ENCODE data around the gene RALA.

DNA sequence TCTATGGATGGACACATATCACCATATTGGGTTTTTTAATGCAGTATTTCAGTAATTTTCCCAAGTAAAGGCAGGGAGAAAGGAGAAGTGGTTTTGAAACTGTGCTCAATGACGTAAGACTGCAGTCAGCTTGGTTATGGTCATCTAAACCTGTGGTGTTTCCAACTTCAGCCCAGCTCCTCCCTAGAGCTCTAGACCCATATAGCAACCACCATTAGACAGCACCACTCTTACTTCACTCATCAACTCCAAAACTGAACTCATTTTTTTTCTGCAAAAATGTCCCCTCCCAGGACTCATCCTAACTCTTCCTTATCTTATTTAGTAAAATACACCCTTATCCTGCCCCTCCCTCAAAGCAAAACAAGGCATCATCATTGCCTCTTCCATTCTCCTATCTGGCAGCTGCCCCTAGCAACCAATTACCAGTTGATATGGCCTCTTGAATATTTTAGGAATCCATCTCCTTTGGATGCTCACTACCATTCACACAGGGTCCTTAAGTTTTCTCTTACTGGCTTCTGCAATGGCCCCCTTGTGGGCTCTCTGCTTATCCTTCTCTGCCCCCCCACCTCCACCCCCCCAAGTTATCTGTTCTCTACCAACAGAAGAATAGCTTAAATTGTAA lies 1.5 kb upstream of the RALA start:
- TF ChIP-seq, protein P1, sequence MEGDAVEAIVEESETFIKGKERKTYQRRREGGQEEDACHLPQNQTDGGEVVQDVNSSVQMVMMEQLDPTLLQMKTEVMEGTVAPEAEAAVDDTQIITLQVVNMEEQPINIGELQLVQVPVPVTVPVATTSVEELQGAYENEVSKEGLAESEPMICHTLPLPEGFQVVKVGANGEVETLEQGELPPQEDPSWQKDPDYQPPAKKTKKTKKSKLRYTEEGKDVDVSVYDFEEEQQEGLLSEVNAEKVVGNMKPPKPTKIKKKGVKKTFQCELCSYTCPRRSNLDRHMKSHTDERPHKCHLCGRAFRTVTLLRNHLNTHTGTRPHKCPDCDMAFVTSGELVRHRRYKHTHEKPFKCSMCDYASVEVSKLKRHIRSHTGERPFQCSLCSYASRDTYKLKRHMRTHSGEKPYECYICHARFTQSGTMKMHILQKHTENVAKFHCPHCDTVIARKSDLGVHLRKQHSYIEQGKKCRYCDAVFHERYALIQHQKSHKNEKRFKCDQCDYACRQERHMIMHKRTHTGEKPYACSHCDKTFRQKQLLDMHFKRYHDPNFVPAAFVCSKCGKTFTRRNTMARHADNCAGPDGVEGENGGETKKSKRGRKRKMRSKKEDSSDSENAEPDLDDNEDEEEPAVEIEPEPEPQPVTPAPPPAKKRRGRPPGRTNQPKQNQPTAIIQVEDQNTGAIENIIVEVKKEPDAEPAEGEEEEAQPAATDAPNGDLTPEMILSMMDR (IDR thresholded peaks at IDR 0.05), result no peak
- no peak for TF ChIP-seq POLR2A (IDR thresholded peaks at IDR 0.05)

Data from testis (tissue), 2 donors.